Activated CD4-positive, alpha-beta memory T cell treated with anti-CD3 and anti-CD28 coated beads, Interleukin-2, amount 10 ng/mL, durations not matched to agents 7 days and 5 days (primary cell): Measurements from ENCODE around the gene SRSF5. TPM values are rescaled to one million over a fixed set of nuclear protein-coding genes. Genes with fewer than 3 reads are reported as not detected.

Source experiments
- CTCF ChIA-PET: fragments of 350-600 bp; sonication (Branson Sonifier 250); formaldehyde crosslinking; loops from one replicate; lab custom pipeline; 2021; ENCODE audit warnings: antibody characterized with exemption, inconsistent platforms; lab: Charles Lee
- POLR2A ChIA-PET: fragments of 350-600 bp; sonication (Branson Sonifier 250); formaldehyde crosslinking; loops from one replicate; lab custom pipeline; 2021; ENCODE audit warnings: antibody characterized with exemption; lab: Charles Lee
- DNase-seq: peaks from one replicate; pipeline ENCODE4 v3.0.0-alpha.2; 2020
- H3K27ac Mint-ChIP-seq: one replicate; pipeline ENCODE4 v1.8.0; 2021; ENCODE audit warnings: mild to moderate bottlenecking, mixed read lengths
- H3K27me3 Mint-ChIP-seq: one replicate; pipeline ENCODE4 v1.8.0; 2021; ENCODE audit warnings: mixed read lengths
- H3K36me3 Mint-ChIP-seq: one replicate; pipeline ENCODE4 v1.8.0; 2021; ENCODE audit warnings: low read depth, mixed read lengths
- H3K4me1 Mint-ChIP-seq: one replicate; pipeline ENCODE4 v1.8.0; 2021; ENCODE audit warnings: mixed read lengths
- H3K4me3 Mint-ChIP-seq: one replicate; pipeline ENCODE4 v1.8.0; 2021; ENCODE audit warnings: mild to moderate bottlenecking, mixed read lengths
- H3K9me3 Mint-ChIP-seq: one replicate; pipeline ENCODE4 v1.8.0; 2021; ENCODE audit warnings: mixed read lengths
- total RNA-seq, 2 experiments: library from RNA; stranded (reverse); gene quantifications; one replicate each; pipeline ENCODE4 v1.2.3, GENCODE V29; 2021

Gene SRSF5
- total RNA-seq, 2 experiments from 2014 or later: 368 to 376 TPM

GRCh38 chr14:69753860-69754259, 13.1 kb upstream of the SRSF5 start:
- ChIA-PET CTCF (interaction anchor here (0.9 kb wide), 1 partner anchor 274 kb away, joined by 3 read pairs; no protein-coding TSS in a partner anchor), POLR2A (interaction anchor here (3.0 kb wide), 1 partner anchor 13 kb away, joined by 24 read pairs; the partner anchor contains the start of gene SRSF5)
- no peaks in the 10 kb centered on the region for H3K9me3 Mint-ChIP-seq
- no peaks in the 10 kb centered on the region for H3K27me3 Mint-ChIP-seq
- DNase-seq: no peak
- no peak overlapping the region for H3K4me3 Mint-ChIP-seq
- no peaks in the 10 kb centered on the region for H3K36me3 Mint-ChIP-seq
- H3K27ac Mint-ChIP-seq: no peak overlapping the region
- H3K4me1 Mint-ChIP-seq: peaks cover 13% of the 10 kb centered on the region

GRCh38 chr14:69754487-69754886, 12.5 kb upstream of the SRSF5 start:
- no peaks in the 10 kb centered on the region for H3K36me3 Mint-ChIP-seq
- no peaks in the 10 kb centered on the region for H3K27me3 Mint-ChIP-seq
- H3K4me3 Mint-ChIP-seq: no peak overlapping the region
- no peak overlapping the region for H3K27ac Mint-ChIP-seq
- no peaks in the 10 kb centered on the region for H3K9me3 Mint-ChIP-seq
- no peak for DNase-seq
- H3K4me1 Mint-ChIP-seq: peaks cover 13% of the 10 kb centered on the region
- POLR2A ChIA-PET: interaction anchor here (3.0 kb wide), 1 partner anchor 12 kb away, joined by 24 read pairs; the partner anchor contains the start of gene SRSF5
- CTCF ChIA-PET: no interaction called here

GRCh38 chr14:69755296-69755695, 11.6 kb upstream of the SRSF5 start:
- POLR2A ChIA-PET: interaction anchor here (3.0 kb wide), 1 partner anchor 11 kb away, joined by 24 read pairs; the partner anchor contains the start of gene SRSF5
- CTCF ChIA-PET: interaction anchor here (0.9 kb wide), 1 partner anchor 11 kb away, joined by 3 read pairs; the partner anchor contains the start of gene SRSF5
- Mint-ChIP-seq H3K27ac (no peak overlapping the region), H3K4me1 (peaks cover 13% of the 10 kb centered on the region), H3K27me3 (no peaks in the 10 kb centered on the region), H3K36me3 (no peaks in the 10 kb centered on the region), H3K4me3 (no peak overlapping the region), H3K9me3 (no peaks in the 10 kb centered on the region)
- no peak for DNase-seq

- Mint-ChIP-seq H3K9me3 (no peaks in the 10 kb centered on the region), H3K4me1 (peaks cover 13% of the 10 kb centered on the region), H3K27ac (no peak overlapping the region), H3K27me3 (no peaks in the 10 kb centered on the region), H3K4me3 (no peak overlapping the region), H3K36me3 (no peaks in the 10 kb centered on the region)
- ChIA-PET CTCF (interaction anchor here (0.9 kb wide), 1 partner anchor 11 kb away, joined by 3 read pairs; the partner anchor contains the start of gene SRSF5), POLR2A (interaction anchor here (0.6 to 3.0 kb wide), 3 partner anchors 11 to 144 kb away, joined by 3 to 24 read pairs (median 3); partner anchors contain the start of gene SRSF5)
- no peak for DNase-seq
Measured at GRCh38 chr14:69755784-69756183, 11.2 kb upstream of the SRSF5 start.

GRCh38 chr14:69756298-69756697, 10.6 kb upstream of the SRSF5 start:
- ChIA-PET POLR2A (interaction anchor here (0.6 to 3.0 kb wide), 3 partner anchors 10 to 144 kb away, joined by 3 to 24 read pairs (median 3); partner anchors contain the start of gene SRSF5), CTCF (no interaction called here)
- H3K4me1 Mint-ChIP-seq: peaks cover 13% of the 10 kb centered on the region
- H3K4me3 Mint-ChIP-seq: no peak overlapping the region
- no peaks in the 10 kb centered on the region for H3K27me3 Mint-ChIP-seq
- H3K36me3 Mint-ChIP-seq: no peaks in the 10 kb centered on the region
- no peaks in the 10 kb centered on the region for H3K9me3 Mint-ChIP-seq
- no peak overlapping the region for H3K27ac Mint-ChIP-seq
- DNase-seq: no peak

- Mint-ChIP-seq H3K4me3 (no peak overlapping the region), H3K27me3 (no peaks in the 10 kb centered on the region), H3K36me3 (peaks cover 6% of the 10 kb centered on the region), H3K9me3 (peaks cover 7% of the 10 kb centered on the region), H3K4me1 (peaks cover 20% of the 10 kb centered on the region), H3K27ac (no peak overlapping the region)
- CTCF ChIA-PET: no interaction called here
- DNase-seq: no peak
- POLR2A ChIA-PET: interaction anchor here (0.8 kb wide), 1 partner anchor 10 kb away, joined by 3 read pairs; no protein-coding TSS in a partner anchor
Measured at GRCh38 chr14:69760810-69761209, 6.1 kb upstream of the SRSF5 start.

- H3K4me3 Mint-ChIP-seq: no peak overlapping the region
- peaks cover 29% of the 10 kb centered on the region for H3K36me3 Mint-ChIP-seq
- H3K4me1 Mint-ChIP-seq: peaks cover 40% of the 10 kb centered on the region
- CTCF ChIA-PET: no interaction called here
- no peaks in the 10 kb centered on the region for H3K27me3 Mint-ChIP-seq
- no peak for DNase-seq
- POLR2A ChIA-PET: interaction anchor here (0.6 kb wide), 1 partner anchor 13 kb away, joined by 3 read pairs; no protein-coding TSS in a partner anchor
- H3K27ac Mint-ChIP-seq: no peak overlapping the region
- peaks cover 7% of the 10 kb centered on the region for H3K9me3 Mint-ChIP-seq
Measured at GRCh38 chr14:69763761-69764510, 3.0 kb upstream of the SRSF5 start.

GRCh38 chr14:69767369-69767999, 542 bp downstream of the SRSF5 start:
- H3K36me3 Mint-ChIP-seq: peaks cover 60% of the 10 kb centered on the region
- DNase-seq: peak; percentile 92
- H3K4me1 Mint-ChIP-seq: peaks cover 61% of the 10 kb centered on the region
- peaks cover 7% of the 10 kb centered on the region for H3K9me3 Mint-ChIP-seq
- H3K4me3 Mint-ChIP-seq: peak overlapping the region; percentile 93
- ChIA-PET CTCF (no interaction called here), POLR2A (interaction anchor here (0.6 to 4.6 kb wide), 35 partner anchors 10 to 1140 kb away, joined by 3 to 39 read pairs (median 5); partner anchors contain the start of genes CCDC177, ERH, PCNX1 and SLC39A9)
- H3K27me3 Mint-ChIP-seq: no peaks in the 10 kb centered on the region
- H3K27ac Mint-ChIP-seq: peak overlapping the region; percentile 100

- POLR2A ChIA-PET: interaction anchor here (1.6 to 4.6 kb wide), 3 partner anchors 9 to 157 kb away, joined by 4 to 39 read pairs (median 33); partner anchors contain the start of gene SUSD6
- DNase-seq: no peak
Measured at GRCh38 chr14:69768873-69769272, 1.9 kb downstream of the SRSF5 start.

GRCh38 chr14:69769623-69770022, 2.7 kb downstream of the SRSF5 start:
- Mint-ChIP-seq H3K4me3 (peak overlapping the region; percentile 27), H3K27me3 (no peaks in the 10 kb centered on the region), H3K9me3 (no peaks in the 10 kb centered on the region), H3K27ac (no peak overlapping the region), H3K4me1 (peaks cover 66% of the 10 kb centered on the region), H3K36me3 (peaks cover 76% of the 10 kb centered on the region)
- ChIA-PET CTCF (no interaction called here), POLR2A (interaction anchor here (4.6 kb wide), 1 partner anchor 9 kb away, joined by 39 read pairs; no protein-coding TSS in a partner anchor)
- DNase-seq: no peak

More at GRCh38 chr14:69768873-69769272, 1.9 kb downstream of the SRSF5 start:
- peaks cover 72% of the 10 kb centered on the region for H3K36me3 Mint-ChIP-seq
- peaks cover 67% of the 10 kb centered on the region for H3K4me1 Mint-ChIP-seq
- no peaks in the 10 kb centered on the region for H3K27me3 Mint-ChIP-seq
- peak overlapping the region; percentile 100 for H3K27ac Mint-ChIP-seq
- CTCF ChIA-PET: no interaction called here
- peak overlapping the region; percentile 93 for H3K4me3 Mint-ChIP-seq
- H3K9me3 Mint-ChIP-seq: peaks cover 4% of the 10 kb centered on the region

GRCh38 chr14:69770559-69770958, 3.6 kb downstream of the SRSF5 start:
- peak overlapping the region; percentile 8 for H3K27ac Mint-ChIP-seq
- H3K36me3 Mint-ChIP-seq: peaks cover 84% of the 10 kb centered on the region
- ChIA-PET CTCF (no interaction called here), POLR2A (no interaction called here)
- H3K4me3 Mint-ChIP-seq: no peak overlapping the region
- H3K4me1 Mint-ChIP-seq: peaks cover 73% of the 10 kb centered on the region
- H3K9me3 Mint-ChIP-seq: no peaks in the 10 kb centered on the region
- no peaks in the 10 kb centered on the region for H3K27me3 Mint-ChIP-seq
- no peak for DNase-seq

GRCh38 chr14:69771136-69771535, 4.2 kb downstream of the SRSF5 start:
- DNase-seq: no peak
- no peak overlapping the region for H3K27ac Mint-ChIP-seq
- H3K27me3 Mint-ChIP-seq: no peaks in the 10 kb centered on the region
- no peaks in the 10 kb centered on the region for H3K9me3 Mint-ChIP-seq
- CTCF ChIA-PET: no interaction called here
- no peak overlapping the region for H3K4me3 Mint-ChIP-seq
- POLR2A ChIA-PET: no interaction called here
- peaks cover 90% of the 10 kb centered on the region for H3K36me3 Mint-ChIP-seq
- peaks cover 74% of the 10 kb centered on the region for H3K4me1 Mint-ChIP-seq
